ENCODE data around the gene SLC26A8. TPM values are rescaled to one million over a fixed set of nuclear protein-coding genes. Genes with fewer than 3 reads are reported as not detected.

The SLC26A8 gene
- total RNA-seq, 1 experiment from 2014 or later = not detected

- TF ChIP-seq CEBPB (IDR thresholded peaks at IDR 0.05; ENCODE audit: low read depth) = no peak
Measured at GRCh38 chr6:36056178-36056577, 31.7 kb upstream of the SLC26A8 start (continued).

GRCh38 chr6:36054956-36055355 is 30.5 kb upstream of the SLC26A8 start:
- RAD21 ChIA-PET (ENCODE audit: low non-redundant PET in 1 of 2, low total read pairs in 2 of 2, uncharacterized antibody in 2 of 2, unreplicated experiment in 2 of 2) = no interaction called here
- DNase-seq (ENCODE audit: low read depth, low spot score) (no peak), ATAC-seq (no peak)
- intact Hi-C loops (cut with micrococcal nuclease) = no loop called here
- H3K9me2 ChIP-seq (ENCODE audit: insufficient read depth) = no peaks in the 10 kb centered on the region
- H3K4me3 ChIP-seq (replicated peaks in 1 of 2; ENCODE audit: low read depth in 1 of 2, low read length in 2 of 2) = no peak overlapping the region
- no TSS peak for BruUV-seq (replicated peaks)
- no peak overlapping the region for H2AFZ ChIP-seq (ENCODE audit: low read depth, low read length, poor library complexity, severe bottlenecking)
- H4K20me1 ChIP-seq (ENCODE audit: insufficient read depth) = no peaks in the 10 kb centered on the region
- H3K4me1 ChIP-seq (ENCODE audit: control insufficient read depth in 1 of 2, insufficient read depth in 2 of 2, low read length in 2 of 2) = peaks cover 0 to 4% of the 10 kb centered on the region in 2 experiments; a peak in 1 of 4 replicates
- no peak overlapping the region for H3K4me2 ChIP-seq (ENCODE audit: low read length)
- no peak for TF ChIP-seq ZBTB33 (IDR thresholded peaks at IDR 0.05; ENCODE audit: extremely low read depth, insufficient replicate concordance, low read length)
- TF ChIP-seq MAX (IDR thresholded peaks at IDR 0.05) = no peak
- no peak for TF ChIP-seq POLR2AphosphoS5 (IDR thresholded peaks at IDR 0.05; ENCODE audit: low read depth, low read length)
- TF ChIP-seq ZNF274 (IDR thresholded peaks at IDR 0.05; ENCODE audit: low read depth, low read length) = no peak
- no peak for TF ChIP-seq CEBPB (IDR thresholded peaks at IDR 0.05; ENCODE audit: low read depth)
- POLR2A ChIA-PET = no interaction called here
- no peak overlapping the region for H3K27ac ChIP-seq (ENCODE audit: low read depth, low read length)
- 0 out of 4 replicates have a peak, but pooled peaks cover 2 to 5% of the 10 kb centered on the region in 2 experiments for H3K36me3 ChIP-seq (ENCODE audit: control insufficient read depth in 1 of 2, insufficient read depth in 2 of 2, low read length in 2 of 2)
- no peak overlapping the region for H3K9ac ChIP-seq (ENCODE audit: low read length)
- no peaks in the 10 kb centered on the region for H3K9me3 ChIP-seq (ENCODE audit: control insufficient read depth in 1 of 2, insufficient read depth in 1 of 2, low read depth in 1 of 2, low read length in 2 of 2)
- H3K79me2 ChIP-seq (ENCODE audit: insufficient read depth, low read length) = peaks cover 27% of the 10 kb centered on the region
- CTCF ChIA-PET = no interaction called here
- no peaks in the 10 kb centered on the region for H3K27me3 ChIP-seq (ENCODE audit: insufficient read depth, low read length)

All from HCT116 (cell line).